Measurements from ENCODE around the gene RHO. TPM values are rescaled to one million over a fixed set of nuclear protein-coding genes. Genes with fewer than 3 reads are reported as not detected.

Gene RHO
- total RNA-seq, 1 donor from 2014 or later, result not detected

GRCh38 chr3:129560911-129561594 lies 32.6 kb downstream of the RHO start:
- ATAC-seq, result peak; percentile 33

GRCh38 chr3:129561619-129562248 lies 33.3 kb downstream of the RHO start:
- ATAC-seq, result no peak

- no peak for ATAC-seq
Measured at GRCh38 chr3:129562803-129563202, 34.4 kb downstream of the RHO start.

GRCh38 chr3:129563332-129563731 lies 34.9 kb downstream of the RHO start:
- no peak for ATAC-seq

GRCh38 chr3:129563850-129564535 lies 35.6 kb downstream of the RHO start:
- ATAC-seq, result no peak

GRCh38 chr3:129564981-129565644 lies 36.7 kb downstream of the RHO start:
- no peak for ATAC-seq

- ATAC-seq, result no peak
Measured at GRCh38 chr3:129565902-129566301, 37.5 kb downstream of the RHO start.

- ATAC-seq, result no peak
Measured at GRCh38 chr3:129567176-129567705, 38.8 kb downstream of the RHO start.

GRCh38 chr3:129567939-129568338 lies 39.5 kb downstream of the RHO start:
- ATAC-seq, result no peak

- no peak for ATAC-seq
Measured at GRCh38 chr3:129569856-129570255, 41.4 kb downstream of the RHO start.

- no peak for ATAC-seq
Measured at GRCh38 chr3:129571605-129572547, 43.4 kb downstream of the RHO start.

- no peak for ATAC-seq
Measured at GRCh38 chr3:129572603-129573002, 44.2 kb downstream of the RHO start.

GRCh38 chr3:129573493-129573892 lies 45.1 kb downstream of the RHO start:
- ATAC-seq, result no peak

- ATAC-seq, result no peak
Measured at GRCh38 chr3:129574206-129574605, 45.8 kb downstream of the RHO start.

GRCh38 chr3:129575233-129575996 lies 47.0 kb downstream of the RHO start:
- ATAC-seq, result no peak

GRCh38 chr3:129575997-129576384 lies 47.6 kb downstream of the RHO start:
- no peak for ATAC-seq

- ATAC-seq, result peak; percentile 24
Measured at GRCh38 chr3:129576514-129577352, 48.3 kb downstream of the RHO start.

- ATAC-seq, result no peak
Measured at GRCh38 chr3:129577366-129577765, 48.9 kb downstream of the RHO start.

- ATAC-seq, result peak; percentile 31
Measured at GRCh38 chr3:129577925-129578786, 49.7 kb downstream of the RHO start.

All from esophagus mucosa (tissue), 1 donor.